Endothelial cell of umbilical vein (primary cell): ENCODE results near the gene ZFPM1. TPM values are rescaled to one million over a fixed set of nuclear protein-coding genes. Genes with fewer than 3 reads are reported as not detected.

Experiments used
- BruUV-seq: library from RNA; stranded (reverse); fragments of 400-500 nt; replicated peaks from 2 replicates; lab custom pipeline; 2021; lab: Mats Ljungman, UMichigan
- CTCF ChIA-PET: fragments of 300-600, 350-600 bp; sonication (Branson Sonifier 250); formaldehyde crosslinking; loops from one replicate; lab custom pipeline; 2021; ENCODE audit warnings: antibody characterized with exemption, inconsistent platforms; lab: Charles Lee
- POLR2A ChIA-PET: fragments of 300-600, 350-600 bp; sonication (Branson Sonifier 250); formaldehyde crosslinking; loops from one replicate; lab custom pipeline; 2021; ENCODE audit warnings: antibody characterized with exemption, inconsistent platforms; lab: Charles Lee
- DNase-seq: peaks from one replicate; pipeline ENCODE4 v3.0.0-alpha.2; 2011; ENCODE audit warnings: low read depth, low spot score
- FAIRE-seq: peaks from 2 replicates; lab custom pipeline; 2011; peaks lifted over from hg19 to GRCh38; lab: Jason Lieb, UNC
- H2AFZ ChIP-seq: 2 replicates; pipeline ENCODE4 v1.6.0; 2012; ENCODE audit warnings: low read depth, low read length, control low read depth, inconsistent platforms
- H3K27ac ChIP-seq: 2 replicates; pipeline ENCODE4 v1.5.1; 2011; ENCODE audit warnings: low read depth, mild to moderate bottlenecking, control low read depth, low read length, moderate library complexity; ENCODE audit not compliant: insufficient read depth
- H3K27me3 ChIP-seq, 2 experiments: 2 replicates each; pipeline versions ENCODE4 v1.6.0 to v1.6.1; 2011; ENCODE audit warnings: low read length in 2 of 2, mixed read lengths in 1 of 2; ENCODE audit not compliant: control insufficient read depth in 2 of 2, insufficient read depth in 2 of 2
- H3K36me3 ChIP-seq, 2 experiments: 2 replicates in 1 of 2; 3 replicates in 1 of 2; pipeline ENCODE4 v1.5.1; 2011; ENCODE audit warnings: low read length in 2 of 2, mild to moderate bottlenecking in 1 of 2, moderate library complexity in 1 of 2; ENCODE audit not compliant: control insufficient read depth in 2 of 2, insufficient read depth in 2 of 2; ENCODE audit errors: extremely low read depth in 1 of 2
- H3K4me1 ChIP-seq: 3 replicates; pipeline ENCODE4 v1.5.1; 2011; ENCODE audit warnings: mild to moderate bottlenecking, low read length; ENCODE audit not compliant: control insufficient read depth, insufficient read depth; ENCODE audit errors: extremely low read depth
- H3K4me2 ChIP-seq: 2 replicates; pipeline ENCODE4 v1.6.1; 2011; ENCODE audit warnings: low read length, control low read depth, mixed read lengths; ENCODE audit not compliant: insufficient read depth
- H3K4me3 ChIP-seq, 3 experiments: fragments of 200-600 bp in 1 of 3; sonication (generic), shearing (Covaris generic) in 1 of 3; replicated peaks in 1 of 3; 2 replicates each; pipeline ENCODE4 v1.5.1; 2011 to 2016; ENCODE audit warnings: control low read depth in 3 of 3, low read length in 3 of 3, mild to moderate bottlenecking in 2 of 3, inconsistent platforms in 1 of 3, low read depth in 1 of 3, moderate library complexity in 1 of 3; ENCODE audit not compliant: insufficient read depth in 1 of 3
- H3K79me2 ChIP-seq: 2 replicates; pipeline ENCODE4 v1.6.0; 2012; ENCODE audit warnings: low read length, inconsistent platforms; ENCODE audit not compliant: control insufficient read depth, insufficient read depth
- H3K9ac ChIP-seq: replicated peaks from 2 replicates; pipeline ENCODE3; 2011; ENCODE audit warnings: low read length, control low read depth; ENCODE audit not compliant: insufficient read depth; ENCODE audit errors: extremely low read depth
- H3K9me1 ChIP-seq: replicated peaks from 3 replicates; pipeline ENCODE4 v1.6.0; 2011; ENCODE audit warnings: mild to moderate bottlenecking, low read length; ENCODE audit not compliant: control insufficient read depth, insufficient read depth; ENCODE audit errors: extremely low read depth
- H3K9me3 ChIP-seq: replicated peaks from 2 replicates; pipeline ENCODE4 v1.5.1; 2012; ENCODE audit warnings: low read length, inconsistent platforms; ENCODE audit not compliant: control insufficient read depth, insufficient read depth
- H4K20me1 ChIP-seq: replicated peaks from 2 replicates; pipeline ENCODE3; 2011; ENCODE audit warnings: mild to moderate bottlenecking, low read length; ENCODE audit not compliant: control insufficient read depth, insufficient read depth; ENCODE audit errors: extremely low read depth
- EZH2 ChIP-seq: IDR thresholded peaks from 2 replicates; pipeline ENCODE4 v1.6.1; 2012; ENCODE audit warnings: borderline replicate concordance, low read depth, mild to moderate bottlenecking, moderate library complexity, low read length, inconsistent platforms; ENCODE audit not compliant: severe bottlenecking
- FOS ChIP-seq: IDR thresholded peaks from 2 replicates; pipeline ENCODE4 v1.6.1; 2011; ENCODE audit warnings: mild to moderate bottlenecking, low read length, moderate library complexity, borderline replicate concordance; ENCODE audit not compliant: insufficient read depth
- GATA2 ChIP-seq: IDR thresholded peaks from 2 replicates; pipeline ENCODE4 v1.7.0; 2011; ENCODE audit warnings: low read depth, mild to moderate bottlenecking, moderate library complexity, mixed read lengths, low read length; ENCODE audit not compliant: insufficient read length, insufficient read depth
- JUN ChIP-seq: IDR thresholded peaks from 2 replicates; pipeline ENCODE4 v1.6.1; 2011; ENCODE audit warnings: borderline replicate concordance, low read depth; ENCODE audit not compliant: insufficient read length, insufficient read depth
- MYC ChIP-seq: IDR thresholded peaks from one replicate; pipeline ENCODE4 v1.6.1; 2011; ENCODE audit warnings: mild to moderate bottlenecking, low read depth, low read length
- POLR2A ChIP-seq: IDR thresholded peaks from 2 replicates; pipeline ENCODE4 v1.6.1; 2012; ENCODE audit warnings: low read depth, mild to moderate bottlenecking, control low read depth, low read length
- POLR2AphosphoS5 ChIP-seq: IDR thresholded peaks from 2 replicates; pipeline ENCODE4 v1.6.1; 2012; ENCODE audit warnings: low read depth, mild to moderate bottlenecking, control low read depth, low read length, moderate library complexity; ENCODE audit not compliant: insufficient read depth
- dilution Hi-C: fragments of 300-500 bp; cut with MboI; formaldehyde crosslinking; loops from one replicate; pipeline ENCODE4 v1.15.0; 2019; ENCODE audit warnings: low sequenced_read_pairs; ENCODE audit not compliant: extremely low pct_ligation_motif_present
- intact Hi-C: fragments of 100-400 bp; cut with micrococcal nuclease; formaldehyde crosslinking; loops from one replicate; pipeline ENCODE4 v1.10.0; 2022
- polyA plus RNA-seq, 4 experiments: library from polyadenylated mRNA; depleted of rRNA in 3 of 4; stranded (reverse) in 3 of 4; unstranded in 1 of 4; fragments of >200 nt; gene quantifications; 2 replicates each; pipeline versions ENCODE4 v1.2.1 to v1.2.3, GENCODE V29; 2011 to 2012; ENCODE audit warnings: missing spikeins in 1 of 4
- total RNA-seq: library from RNA; stranded (reverse); gene quantifications from 2 replicates; pipeline ENCODE4 v1.2.3, GENCODE V29; 2021
- TF ChIP-seq, protein P1 (sequence below), 2 donors: IDR thresholded peaks; 1 replicate in 1 of 2; 2 replicates in 1 of 2; pipeline ENCODE4 v1.5.1; 2011; ENCODE audit warnings: low read length in 2 of 2, mild to moderate bottlenecking in 2 of 2, moderate library complexity in 2 of 2, control low read depth in 1 of 2, inconsistent platforms in 1 of 2, low read depth in 1 of 2; ENCODE audit not compliant: insufficient read depth in 1 of 2; ENCODE audit errors: extremely low read depth in 1 of 2
- TF ChIP-seq, protein P2 (sequence below): IDR thresholded peaks from 2 replicates; pipeline ENCODE4 v1.6.1; 2011; ENCODE audit not compliant: insufficient read depth, insufficient read length

ZFPM1 gene
- total and polyA plus RNA-seq, 2 donors (not counting 3 experiments of a cell fraction or from before 2014, with no cell fraction given): 0.37 to 7.5 TPM

DNA sequence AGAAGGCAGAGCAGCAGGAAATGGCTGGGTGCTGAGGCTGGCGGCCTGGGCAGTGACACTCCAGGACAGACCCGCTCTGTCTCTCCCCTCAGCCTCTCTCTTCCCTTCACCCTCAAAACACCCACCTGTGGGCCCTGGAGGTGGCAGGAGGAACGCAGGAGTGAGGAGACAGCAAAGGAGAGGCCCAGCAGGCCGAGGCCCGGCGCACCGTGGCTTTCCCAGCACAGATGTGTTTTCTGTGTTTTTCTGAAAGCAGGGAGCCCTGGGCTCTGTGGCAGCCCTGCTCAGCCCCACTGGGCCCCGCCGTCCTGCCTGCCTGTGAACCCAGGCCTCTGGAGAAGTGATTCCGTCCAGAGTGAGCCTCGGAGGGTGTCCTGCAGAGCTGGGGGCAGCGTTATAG is 39.8 kb upstream of the ZFPM1 start:
- Histone ChIP-seq H3K9ac (no peak overlapping the region), H3K4me3 (no peak overlapping the region), H3K36me3 (no peaks in the 10 kb centered on the region), H2AFZ (no peak overlapping the region), H3K9me3 (no peaks in the 10 kb centered on the region), H3K79me2 (no peaks in the 10 kb centered on the region), H3K4me1 (no peaks in the 10 kb centered on the region), H4K20me1 (no peaks in the 10 kb centered on the region), H3K4me2 (no peak overlapping the region), H3K27me3 (no peaks in the 10 kb centered on the region), H3K27ac (no peak overlapping the region), H3K9me1 (no peaks in the 10 kb centered on the region)
- ChIA-PET CTCF (interaction anchor here (1.4 kb wide), 1 partner anchor 15 kb away, joined by 3 read pairs; no protein-coding TSS in a partner anchor), POLR2A (no interaction called here)
- no peak for FAIRE-seq
- intact Hi-C loops: no loop called here
- no peak for DNase-seq
- no TSS peak for BruUV-seq
- dilution Hi-C loops: no loop called here
- TF ChIP-seq MYC: no peak
- TF ChIP-seq POLR2AphosphoS5: no peak
- no peak for TF ChIP-seq FOS
- TF ChIP-seq POLR2A: no peak
- TF ChIP-seq JUN: no peak
- TF ChIP-seq, protein P1, sequence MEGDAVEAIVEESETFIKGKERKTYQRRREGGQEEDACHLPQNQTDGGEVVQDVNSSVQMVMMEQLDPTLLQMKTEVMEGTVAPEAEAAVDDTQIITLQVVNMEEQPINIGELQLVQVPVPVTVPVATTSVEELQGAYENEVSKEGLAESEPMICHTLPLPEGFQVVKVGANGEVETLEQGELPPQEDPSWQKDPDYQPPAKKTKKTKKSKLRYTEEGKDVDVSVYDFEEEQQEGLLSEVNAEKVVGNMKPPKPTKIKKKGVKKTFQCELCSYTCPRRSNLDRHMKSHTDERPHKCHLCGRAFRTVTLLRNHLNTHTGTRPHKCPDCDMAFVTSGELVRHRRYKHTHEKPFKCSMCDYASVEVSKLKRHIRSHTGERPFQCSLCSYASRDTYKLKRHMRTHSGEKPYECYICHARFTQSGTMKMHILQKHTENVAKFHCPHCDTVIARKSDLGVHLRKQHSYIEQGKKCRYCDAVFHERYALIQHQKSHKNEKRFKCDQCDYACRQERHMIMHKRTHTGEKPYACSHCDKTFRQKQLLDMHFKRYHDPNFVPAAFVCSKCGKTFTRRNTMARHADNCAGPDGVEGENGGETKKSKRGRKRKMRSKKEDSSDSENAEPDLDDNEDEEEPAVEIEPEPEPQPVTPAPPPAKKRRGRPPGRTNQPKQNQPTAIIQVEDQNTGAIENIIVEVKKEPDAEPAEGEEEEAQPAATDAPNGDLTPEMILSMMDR (IDR thresholded peaks at IDR 0.05; ENCODE audit: extremely low read depth in 1 of 2, insufficient read depth in 1 of 2, low read depth in 1 of 2, low read length in 2 of 2): no peak
- no peak for TF ChIP-seq EZH2
- TF ChIP-seq, protein P2, sequence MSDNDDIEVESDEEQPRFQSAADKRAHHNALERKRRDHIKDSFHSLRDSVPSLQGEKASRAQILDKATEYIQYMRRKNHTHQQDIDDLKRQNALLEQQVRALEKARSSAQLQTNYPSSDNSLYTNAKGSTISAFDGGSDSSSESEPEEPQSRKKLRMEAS: no peak
- TF ChIP-seq GATA2: no peak
